Measurements from ENCODE around the gene PFN3. TPM values are rescaled to one million over a fixed set of nuclear protein-coding genes. Genes with fewer than 3 reads are reported as not detected.

PFN3 gene
- total RNA-seq, 4 donors from 2014 or later, result not detected

DNA sequence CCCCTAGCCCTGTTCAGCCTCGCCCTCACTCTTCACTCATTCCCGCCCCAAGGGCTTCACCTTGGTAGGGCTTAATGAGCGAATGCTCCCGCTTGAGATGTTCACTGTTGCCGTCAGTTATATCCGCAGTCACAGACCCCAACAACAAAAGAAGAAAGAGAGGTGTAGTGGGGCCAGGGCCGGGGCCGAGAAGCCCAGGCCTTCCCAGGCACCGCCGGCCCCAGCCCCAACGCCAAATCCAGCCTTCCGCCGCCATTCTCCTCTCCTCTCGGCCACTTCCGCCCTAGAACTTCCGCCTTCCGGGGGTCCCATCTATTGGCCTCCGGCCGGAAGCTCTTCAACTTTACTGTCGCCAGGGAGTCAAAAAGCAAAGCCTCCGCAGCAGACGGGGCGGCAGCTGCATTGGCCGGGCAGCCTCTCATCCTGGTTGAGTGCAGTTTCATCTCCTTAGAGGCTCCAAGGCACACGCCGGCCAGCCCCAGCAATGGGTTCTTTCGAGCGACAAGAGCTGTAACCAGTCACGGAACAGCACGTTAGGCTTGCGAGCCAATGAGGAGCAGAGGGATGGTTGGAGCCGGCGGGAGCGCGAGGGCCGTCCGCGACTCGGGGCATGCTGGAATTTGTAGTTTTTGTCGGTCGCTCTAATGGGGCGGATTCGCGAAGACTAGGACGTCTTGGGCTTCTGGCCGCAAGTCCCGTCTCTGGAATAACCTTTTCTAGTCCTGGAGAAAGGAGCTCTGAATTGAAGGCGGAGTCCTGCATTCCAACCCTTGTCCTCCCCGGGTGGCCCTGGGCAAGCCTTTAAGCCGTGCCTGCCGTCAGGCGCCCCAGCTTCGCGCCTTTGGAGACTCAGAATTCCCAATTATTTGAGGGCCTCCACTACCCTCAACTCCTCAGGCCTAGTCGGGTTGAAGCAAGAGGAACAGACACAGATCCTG is 48.8 kb downstream of the PFN3 start, which contains the start of gene LMAN2:
LMAN2 (minus strand) TSS at position 277 of the 938 bp plus-strand sequence; CDS start at position 256, 21 bp downstream.
- Histone ChIP-seq H3K9me3 (no peaks in the 10 kb centered on the region), H3K27me3 (no peaks in the 10 kb centered on the region), H3K36me3 (peaks cover 0 to 21% of the 10 kb centered on the region in 2 donors), H3K27ac (peak within 1 kb of the TSS; percentile 44 to 94 (median 90)), H3K4me1 (peaks cover 0 to 51% (median 11%) of the 10 kb centered on the region in 3 donors), H3K4me3 (peak within 1 kb of the TSS; percentile 87 to 93)
- TF ChIP-seq POLR2A (IDR thresholded peaks at IDR 0.05), result peak in 1 of 2 donors; percentile 60
- TF ChIP-seq, protein P1, sequence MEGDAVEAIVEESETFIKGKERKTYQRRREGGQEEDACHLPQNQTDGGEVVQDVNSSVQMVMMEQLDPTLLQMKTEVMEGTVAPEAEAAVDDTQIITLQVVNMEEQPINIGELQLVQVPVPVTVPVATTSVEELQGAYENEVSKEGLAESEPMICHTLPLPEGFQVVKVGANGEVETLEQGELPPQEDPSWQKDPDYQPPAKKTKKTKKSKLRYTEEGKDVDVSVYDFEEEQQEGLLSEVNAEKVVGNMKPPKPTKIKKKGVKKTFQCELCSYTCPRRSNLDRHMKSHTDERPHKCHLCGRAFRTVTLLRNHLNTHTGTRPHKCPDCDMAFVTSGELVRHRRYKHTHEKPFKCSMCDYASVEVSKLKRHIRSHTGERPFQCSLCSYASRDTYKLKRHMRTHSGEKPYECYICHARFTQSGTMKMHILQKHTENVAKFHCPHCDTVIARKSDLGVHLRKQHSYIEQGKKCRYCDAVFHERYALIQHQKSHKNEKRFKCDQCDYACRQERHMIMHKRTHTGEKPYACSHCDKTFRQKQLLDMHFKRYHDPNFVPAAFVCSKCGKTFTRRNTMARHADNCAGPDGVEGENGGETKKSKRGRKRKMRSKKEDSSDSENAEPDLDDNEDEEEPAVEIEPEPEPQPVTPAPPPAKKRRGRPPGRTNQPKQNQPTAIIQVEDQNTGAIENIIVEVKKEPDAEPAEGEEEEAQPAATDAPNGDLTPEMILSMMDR (IDR thresholded peaks at IDR 0.05), result no peak
- TF ChIP-seq EP300 (IDR thresholded peaks at IDR 0.05), result no peak
- TF ChIP-seq POLR2AphosphoS5 (IDR thresholded peaks at IDR 0.05), result peak; percentile 58
- WGBS, 2 donors (ENCODE audit: low coverage in 1 of 2), result 0% methylated on average over 2 to 10 of the region's 55 CpGs
- peak; percentile 99 for ATAC-seq

DNA sequence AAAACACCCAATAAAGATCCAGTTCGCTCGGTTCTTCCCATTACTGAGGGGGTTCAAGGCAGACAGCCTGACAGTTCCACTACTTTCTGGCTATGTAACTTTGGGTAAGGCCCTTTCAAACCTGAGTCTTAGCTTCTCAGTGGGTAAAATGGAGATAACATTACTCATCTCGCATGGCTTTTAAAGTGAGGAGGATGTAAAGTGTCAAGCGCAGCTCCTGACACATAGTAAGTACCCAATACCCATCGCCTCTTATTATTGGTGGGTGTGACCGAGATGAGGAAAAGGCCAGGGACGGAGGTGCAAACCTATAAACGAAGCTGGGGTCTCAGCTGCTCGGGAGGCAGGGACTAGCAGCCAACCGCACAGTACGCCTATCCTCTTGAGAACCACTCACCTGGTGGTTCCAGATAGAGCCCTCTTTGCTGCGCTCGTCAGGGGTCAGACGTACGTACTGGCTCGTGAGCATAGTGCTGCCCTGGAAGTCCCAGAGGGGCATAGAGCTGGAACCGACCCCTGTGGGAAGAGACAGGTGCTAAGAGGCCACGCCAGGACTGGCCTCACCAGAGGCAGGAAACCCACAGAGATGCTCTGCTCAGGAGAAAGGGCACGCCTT is 49.6 kb downstream of the PFN3 start:
- no peak for ATAC-seq
- 24 to 46% methylated on average over 2 to 8 of the region's 19 CpGs for WGBS, 2 donors (ENCODE audit: low coverage in 1 of 2)
- peak overlapping the region; percentile 87 to 93 for H3K4me3 ChIP-seq
- H3K27ac ChIP-seq, result peak overlapping the region; percentile 44 to 94 (median 90)
- TF ChIP-seq POLR2AphosphoS5 (IDR thresholded peaks at IDR 0.05) (no peak), POLR2A (IDR thresholded peaks at IDR 0.05) (no peak), EP300 (IDR thresholded peaks at IDR 0.05) (no peak)
- TF ChIP-seq, protein P1 (IDR thresholded peaks at IDR 0.05), result no peak
- peaks cover 0 to 22% of the 10 kb centered on the region in 2 donors for H3K36me3 ChIP-seq
- H3K9me3 ChIP-seq, result no peaks in the 10 kb centered on the region
- H3K4me1 ChIP-seq, result peaks cover 0 to 53% (median 11%) of the 10 kb centered on the region in 3 donors
- no peaks in the 10 kb centered on the region for H3K27me3 ChIP-seq

Other genes starting within 250 kb of the PFN3 start
- 10 to 100 TPM; 21.4 to 32.4 (median 24.8) TPM for gene RAB24, start 96.9 kb downstream of the PFN3 start, total RNA-seq
- gene PRELID1, start 96.9 kb downstream of the PFN3 start, total RNA-seq, result 10 to 100 TPM; 60.4 to 97.5 (median 73.5) TPM
- 10 to 100 TPM in 1 of 4 donors, 1 to 10 TPM in 3; 1.7 to 10.9 (median 6.3) TPM for gene MXD3, start 88.8 kb downstream of the PFN3 start, total RNA-seq
- gene LMAN2, start 49.0 kb downstream of the PFN3 start, total RNA-seq, result 100 to 1,000 TPM in 3 of 4 donors, 10 to 100 TPM in 1; 78.1 to 147 (median 111) TPM
- gene RGS14, start 42.7 kb downstream of the PFN3 start, total RNA-seq, result 10 to 100 TPM in 3 of 4 donors, 1 to 10 TPM in 1; 7.6 to 20.1 (median 13.7) TPM
- gene SLC34A1, start 16.2 kb downstream of the PFN3 start, total RNA-seq, result under 1 TPM in 1 of 4 donors, not detected in 3; 0.12 TPM
- under 1 TPM in 2 of 4 donors, not detected in 2; 0.27 to 0.89 TPM for gene F12, start 8.9 kb upstream of the PFN3 start, total RNA-seq
- 10 to 100 TPM; 20.7 to 42.3 (median 31.5) TPM for gene GRK6, start 26.0 kb upstream of the PFN3 start, total RNA-seq
- gene PRR7, start 46.2 kb upstream of the PFN3 start, total RNA-seq, result 1 to 10 TPM in 3 of 4 donors, not detected in 1; 1.6 to 2.7 (median 2.2) TPM
- 100 to 1,000 TPM in 3 of 4 donors, 10 to 100 TPM in 1; 87.1 to 154 (median 124) TPM for gene DBN1, start 73.0 kb upstream of the PFN3 start, total RNA-seq
- 100 to 1,000 TPM; 336 to 863 (median 437) TPM for gene PDLIM7, start 96.9 kb upstream of the PFN3 start, total RNA-seq
- 10 to 100 TPM in 1 of 4 donors, 1 to 10 TPM in 3; 6.1 to 16.6 (median 6.6) TPM for gene DOK3, start 109.2 kb upstream of the PFN3 start, total RNA-seq
- gene DDX41, start 116.3 kb upstream of the PFN3 start, total RNA-seq, result 10 to 100 TPM; 64.5 to 80.8 (median 68.5) TPM
- 10 to 100 TPM; 29.7 to 90.3 (median 44.5) TPM for gene FAM193B, start 153.9 kb upstream of the PFN3 start, total RNA-seq
- gene TMED9, start 191.5 kb upstream of the PFN3 start, total RNA-seq, result 10 to 100 TPM; 50.9 to 86.4 (median 72.9) TPM
- gene B4GALT7, start 199.5 kb upstream of the PFN3 start, total RNA-seq, result 10 to 100 TPM; 10.2 to 19.5 (median 15.5) TPM

Data from gastroesophageal sphincter (tissue), 4 donors.